Measurements from ENCODE around the gene PCDHA7.
"Not testable (repeated sequence)": the region's sequence is repeated elsewhere in the genome, so short reads cannot be mapped to it uniquely, and the experiment has no call there.

PCDHA7 gene

GRCh38 chr5:140823475-140823874 lies 10.6 kb upstream of the PCDHA7 start:
- DNase-seq: no peak

- DNase-seq: no peak
Observed at GRCh38 chr5:140827704-140828361, 6.2 kb upstream of the PCDHA7 start, which contains the start of gene PCDHA6. Gene PCDHA6, plus strand, starts transcription at chr5:140827960. Its CDS starts 132 bp downstream, at chr5:140828092.

- DNase-seq: no peak
Observed at GRCh38 chr5:140828362-140828737, 5.7 kb upstream of the PCDHA7 start.

- DNase-seq: not testable (repeated sequence)
Observed at GRCh38 chr5:140829511-140830501, 4.3 kb upstream of the PCDHA7 start.

GRCh38 chr5:140834439-140835008 lies 455 bp downstream of the PCDHA7 start:
- not testable (repeated sequence) for DNase-seq

- no peak for DNase-seq
Observed at GRCh38 chr5:140835622-140836510, 1.8 kb downstream of the PCDHA7 start.

- DNase-seq: no peak
Observed at GRCh38 chr5:140840978-140841962, 7.2 kb downstream of the PCDHA7 start, which contains the start of gene PCDHA8. Gene PCDHA8, plus strand, starts transcription at chr5:140841187. Its CDS starts 135 bp downstream, at chr5:140841322.

- DNase-seq: no peak
Observed at GRCh38 chr5:140842798-140843733, 9.0 kb downstream of the PCDHA7 start.

- not testable (repeated sequence) for DNase-seq
Observed at GRCh38 chr5:140848139-140849102, 14.4 kb downstream of the PCDHA7 start, which contains the start of gene PCDHA9. Gene PCDHA9, plus strand, starts transcription at chr5:140848382. Its CDS starts 114 bp downstream, at chr5:140848496.

- DNase-seq: not testable (repeated sequence)
Observed at GRCh38 chr5:140849831-140850634, 16.0 kb downstream of the PCDHA7 start.

GRCh38 chr5:140855772-140856674 lies 22.0 kb downstream of the PCDHA7 start, which contains the start of gene PCDHA10:
Gene PCDHA10, plus strand, starts transcription at chr5:140855897. Its CDS starts 152 bp downstream, at chr5:140856049.
- DNase-seq: no peak

GRCh38 chr5:140857177-140857986 lies 23.3 kb downstream of the PCDHA7 start:
- no peak for DNase-seq

GRCh38 chr5:140857987-140858240 lies 23.8 kb downstream of the PCDHA7 start:
- no peak for DNase-seq

GRCh38 chr5:140862441-140863295 lies 28.6 kb downstream of the PCDHA7 start:
- no peak for DNase-seq

All from stimulated activated naive CD4-positive, alpha-beta T cell treated with Interleukin-2 at 50 U/mL for 16 hours (primary cell).